GM23248 (cell line): ENCODE data around the gene SP2. TPM values are rescaled to one million over a fixed set of nuclear protein-coding genes. Genes with fewer than 3 reads are reported as not detected.

Source experiments
- DNase-seq: peaks from one replicate; pipeline ENCODE4 v3.0.0-alpha.2; 2015
- H2AFZ ChIP-seq: fragments of 200-600 bp; sonication (generic); 2 replicates; pipeline ENCODE4 v1.6.1; 2016; ENCODE audit warnings: antibody characterized with exemption
- H3F3A ChIP-seq: fragments of 200-600 bp; sonication (generic); 2 replicates; pipeline ENCODE4 v1.6.1; 2016; ENCODE audit warnings: mild to moderate bottlenecking, antibody characterized with exemption, mixed run types; ENCODE audit not compliant: insufficient read depth
- H3K27ac ChIP-seq: fragments of 200-600 bp; sonication (generic); 2 replicates; pipeline ENCODE4 v1.5.1; 2016; ENCODE audit warnings: mild to moderate bottlenecking
- H3K27me3 ChIP-seq: fragments of 200-600 bp; sonication (generic); replicated peaks from 2 replicates; pipeline ENCODE4 v1.6.1; 2016; ENCODE audit warnings: mild to moderate bottlenecking; ENCODE audit not compliant: insufficient read depth
- H3K36me3 ChIP-seq: fragments of 200-600 bp; sonication (generic); 2 replicates; pipeline ENCODE4 v1.6.1; 2016; ENCODE audit warnings: low read depth, mild to moderate bottlenecking
- H3K4me1 ChIP-seq: fragments of 200-600 bp; sonication (generic); 2 replicates; pipeline ENCODE4 v1.6.1; 2016; ENCODE audit warnings: mild to moderate bottlenecking; ENCODE audit not compliant: insufficient read depth
- H3K4me2 ChIP-seq: fragments of 200-600 bp; sonication (generic); one replicate; pipeline ENCODE4 v1.6.1; 2016; ENCODE audit warnings: mild to moderate bottlenecking; ENCODE audit not compliant: unreplicated experiment
- H3K4me3 ChIP-seq: fragments of 200-600 bp; sonication (generic); 2 replicates; pipeline ENCODE4 v1.5.1; 2016; ENCODE audit warnings: mild to moderate bottlenecking
- H3K79me2 ChIP-seq: fragments of 200-600 bp; sonication (generic); 2 replicates; pipeline ENCODE4 v1.6.1; 2016; ENCODE audit warnings: mild to moderate bottlenecking; ENCODE audit not compliant: insufficient read depth
- H3K9ac ChIP-seq: fragments of 200-600 bp; sonication (generic); 2 replicates; pipeline ENCODE4 v1.6.1; 2016; ENCODE audit warnings: mild to moderate bottlenecking
- H3K9me2 ChIP-seq: fragments of 200-600 bp; sonication (generic); 2 replicates; pipeline ENCODE4 v1.6.1; 2016; ENCODE audit warnings: mixed run types, mild to moderate bottlenecking, moderate library complexity; ENCODE audit not compliant: insufficient read depth
- H3K9me3 ChIP-seq: fragments of 200-600 bp; sonication (generic); one replicate; pipeline ENCODE4 v1.6.1; 2017; ENCODE audit warnings: low read depth
- H4K20me1 ChIP-seq: fragments of 200-600 bp; sonication (generic); 2 replicates; pipeline ENCODE4 v1.6.0; 2016; ENCODE audit not compliant: insufficient read depth
- EZH2 ChIP-seq: fragments of 200-600 bp; sonication (generic); IDR thresholded peaks from 2 replicates; pipeline ENCODE4 v1.6.1; 2018; ENCODE audit warnings: antibody characterized with exemption, mild to moderate bottlenecking; ENCODE audit not compliant: insufficient read depth, poor library complexity, severe bottlenecking
- EZH2phosphoT487 ChIP-seq: fragments of 200-600 bp; sonication (generic); IDR thresholded peaks from 2 replicates; pipeline ENCODE4 v1.6.1; 2018; ENCODE audit warnings: antibody characterized with exemption, moderate library complexity, mild to moderate bottlenecking, low read depth; ENCODE audit not compliant: insufficient read depth
- whole genome bisulfite sequencing, 2 experiments: methylation state at CpG; one replicate each; pipeline ENCODE4 v1.1.6; 2015 to 2017; ENCODE audit warnings: low lambda C conversion rate in 2 of 2, low coverage in 1 of 2; ENCODE audit errors: missing lambda C conversion rate in 2 of 2; 5-methylcytosine and 5-hydroxymethylcytosine counted together
- in situ Hi-C: fragments of 300-500 bp; cut with MboI; formaldehyde crosslinking; loops from 2 replicates; pipeline ENCODE4 v1.15.0; 2020
- polyA plus RNA-seq: library from polyadenylated mRNA; unstranded; fragments of >200 nt; fragmentation: Nextera tagmentation; extraction: Ambion mirVana; gene quantifications from 2 replicates; pipeline ENCODE4 v1.2.1, GENCODE V29; 2016
- total RNA-seq: library from RNA; depleted of rRNA; stranded (reverse); fragments of >200 nt; shearing (Covaris generic); gene quantifications from 2 replicates; pipeline ENCODE4 v1.2.3, GENCODE V29; 2014

SP2 gene
- total and polyA plus RNA-seq, 2 experiments from 2014 or later: 3.2 to 14.2 TPM

DNA sequence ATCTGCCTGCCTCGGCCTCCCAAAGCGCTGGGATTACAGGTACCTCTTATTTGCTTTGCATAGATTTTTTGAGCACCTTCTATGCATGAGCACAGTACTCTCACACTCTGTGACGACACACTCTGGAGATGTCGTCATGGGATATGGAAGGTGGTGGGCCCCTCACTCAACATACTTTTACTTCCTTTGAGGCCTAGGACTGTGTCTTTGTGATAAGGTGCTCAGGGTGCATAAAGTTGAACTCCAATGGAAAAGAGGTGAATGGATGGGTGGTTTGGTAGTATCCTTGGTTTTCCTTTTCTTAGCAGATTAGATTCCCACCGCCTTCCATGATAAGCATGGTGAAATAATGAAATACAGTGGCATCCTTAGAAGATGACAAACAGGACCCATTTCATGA, 68.8 kb downstream of the SP2 start:
- Histone ChIP-seq H3K27ac (no peak overlapping the region), H3K27me3 (no peaks in the 10 kb centered on the region), H3K4me3 (no peak overlapping the region), H3K9ac (no peak overlapping the region), H3K9me3 (no peaks in the 10 kb centered on the region), H3K4me2 (no peak overlapping the region), H2AFZ (no peak overlapping the region), H3K9me2 (no peaks in the 10 kb centered on the region), H3K79me2 (no peaks in the 10 kb centered on the region), H3K36me3 (no peaks in the 10 kb centered on the region), H3K4me1 (peaks cover 19% of the 10 kb centered on the region), H3F3A (peaks cover 15% of the 10 kb centered on the region; the same call in 1 of the 2 replicates), H4K20me1 (no peaks in the 10 kb centered on the region)
- whole genome bisulfite sequencing, 2 experiments: 83 to 84% methylated on average over 5 of the region's 5 CpGs
- TF ChIP-seq EZH2: no peak
- TF ChIP-seq EZH2phosphoT487: no peak
- no peak for DNase-seq
- in situ Hi-C loops: no loop called here

DNA sequence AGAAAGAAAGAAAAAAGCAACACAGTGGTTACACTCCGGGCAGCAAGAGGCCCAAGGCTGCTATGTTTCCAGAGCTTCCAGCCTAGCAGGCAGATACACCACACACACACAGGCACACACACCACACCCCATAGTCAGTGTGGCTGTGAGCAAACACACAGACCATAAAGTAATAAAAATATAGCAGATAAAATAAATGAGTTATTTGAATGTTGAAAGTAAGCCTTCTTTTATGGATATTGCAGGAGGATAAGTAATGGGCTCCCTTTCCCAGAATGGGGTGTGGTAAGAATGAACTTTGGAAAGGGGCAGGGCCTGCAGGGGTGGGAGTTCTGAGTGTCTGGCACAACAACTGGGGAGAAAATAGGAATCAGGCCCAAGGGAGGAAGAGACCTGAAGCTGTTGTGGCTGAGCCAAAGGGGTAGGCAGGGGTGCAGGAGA, 70.1 kb downstream of the SP2 start:
- H3K79me2 ChIP-seq: no peaks in the 10 kb centered on the region
- peak; percentile 13 for DNase-seq
- WGBS, 2 experiments: 11 to 25% methylated on average over 1 of the region's 1 CpG
- no peaks in the 10 kb centered on the region for H3K36me3 ChIP-seq
- H3K9me2 ChIP-seq: no peaks in the 10 kb centered on the region
- H4K20me1 ChIP-seq: no peaks in the 10 kb centered on the region
- no peak overlapping the region for H3K9ac ChIP-seq
- H3K9me3 ChIP-seq: no peaks in the 10 kb centered on the region
- no peak overlapping the region for H3K27ac ChIP-seq
- TF ChIP-seq EZH2 (no peak), EZH2phosphoT487 (no peak)
- H3K4me3 ChIP-seq: no peak overlapping the region
- H2AFZ ChIP-seq: no peak overlapping the region
- no peaks in the 10 kb centered on the region for H3K27me3 ChIP-seq
- in situ Hi-C loops: no loop called here
- H3K4me1 ChIP-seq: peaks cover 19% of the 10 kb centered on the region
- H3F3A ChIP-seq: peaks cover 15% of the 10 kb centered on the region; the same call in 1 of the 2 replicates
- H3K4me2 ChIP-seq: no peak overlapping the region

DNA sequence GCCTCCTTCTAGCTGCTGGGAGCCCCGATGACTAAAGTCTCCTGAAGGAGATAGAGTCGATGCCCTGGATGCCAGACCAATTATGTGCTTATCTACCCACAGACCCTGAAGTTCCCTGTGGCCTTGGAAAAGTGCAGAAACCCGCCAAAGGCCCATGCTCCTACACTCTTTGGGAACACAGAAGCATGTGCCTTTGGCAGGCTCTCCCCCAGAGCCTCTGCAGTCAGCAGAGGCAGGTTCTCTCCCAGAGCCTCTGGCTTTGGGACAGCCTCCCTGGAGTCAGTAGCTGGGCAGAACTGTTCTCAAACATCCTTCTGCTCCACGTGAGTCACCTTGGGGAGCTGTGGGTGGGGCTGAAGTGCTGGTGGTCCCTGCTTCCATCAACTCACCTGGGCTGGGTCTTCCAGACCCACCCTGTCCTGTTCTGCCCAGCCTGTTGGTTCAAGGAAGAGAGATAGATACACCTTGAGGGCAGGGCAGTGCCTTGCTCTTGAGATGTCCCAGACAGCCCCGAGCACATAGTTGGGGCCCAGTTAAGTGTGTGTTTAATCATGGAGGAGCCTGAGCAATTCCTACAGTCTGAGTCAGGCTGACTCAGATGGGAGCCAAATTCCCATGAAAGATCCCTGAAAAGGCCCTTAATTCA, 71.7 kb downstream of the SP2 start:
- Histone ChIP-seq H3K27ac (peak overlapping the region; percentile 90), H2AFZ (peak overlapping the region; percentile 77), H3K27me3 (no peaks in the 10 kb centered on the region), H3K9me3 (no peaks in the 10 kb centered on the region), H3K9ac (peak overlapping the region; percentile 20; the same call in 1 of the 2 replicates), H3F3A (peaks cover 15% of the 10 kb centered on the region; the same call in 1 of the 2 replicates), H3K9me2 (no peaks in the 10 kb centered on the region), H3K79me2 (peaks cover 15% of the 10 kb centered on the region), H3K4me1 (peaks cover 27% of the 10 kb centered on the region), H3K4me2 (peak overlapping the region; percentile 29), H3K4me3 (no peak overlapping the region), H3K36me3 (no peaks in the 10 kb centered on the region), H4K20me1 (no peaks in the 10 kb centered on the region)
- 21% methylated on average over 5 of the region's 5 CpGs for WGBS, 2 experiments
- TF ChIP-seq EZH2 (no peak), EZH2phosphoT487 (no peak)
- peak; percentile 92 for DNase-seq
- in situ Hi-C loops: no loop called here

DNA sequence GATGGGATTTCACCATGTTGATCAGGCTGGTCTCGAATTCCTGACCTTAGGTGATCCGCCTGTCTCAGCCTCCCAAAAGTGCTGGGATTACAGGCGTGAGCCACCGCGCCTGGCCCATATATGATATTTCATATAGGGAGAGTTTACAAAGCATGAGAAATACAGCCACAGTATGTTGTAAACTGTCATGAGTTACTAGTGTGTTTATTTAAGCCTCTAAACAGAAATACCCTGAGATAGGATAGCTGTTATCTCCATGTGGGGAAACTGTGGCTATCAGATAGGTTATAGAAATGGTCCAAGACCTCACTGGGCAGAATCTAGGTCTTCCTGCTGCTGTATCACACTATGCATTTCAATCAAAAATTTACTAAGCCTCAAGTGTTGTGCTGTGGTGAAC, 72.8 kb downstream of the SP2 start:
- Histone ChIP-seq H3K9ac (no peak overlapping the region), H3K4me3 (no peak overlapping the region), H3K9me2 (no peaks in the 10 kb centered on the region), H3K4me1 (peaks cover 27% of the 10 kb centered on the region), H3K36me3 (peaks cover 4% of the 10 kb centered on the region; the same call in 1 of the 2 replicates), H2AFZ (no peak overlapping the region), H3K79me2 (peaks cover 19% of the 10 kb centered on the region), H4K20me1 (no peaks in the 10 kb centered on the region), H3K27ac (peak overlapping the region; percentile 90; the same call in 1 of the 2 replicates), H3K4me2 (no peak overlapping the region), H3K9me3 (no peaks in the 10 kb centered on the region), H3K27me3 (no peaks in the 10 kb centered on the region), H3F3A (peaks cover 15% of the 10 kb centered on the region; the same call in 1 of the 2 replicates)
- in situ Hi-C loops: no loop called here
- DNase-seq: no peak
- 77 to 78% methylated on average over 5 of the region's 5 CpGs for WGBS, 2 experiments
- TF ChIP-seq EZH2phosphoT487: no peak
- no peak for TF ChIP-seq EZH2
